ENCODE data around the gene LRRC56. TPM values are rescaled to one million over a fixed set of nuclear protein-coding genes. Genes with fewer than 3 reads are reported as not detected.

LRRC56 gene
- total and polyA plus RNA-seq, 2 of the 13 experiments (the other 11 are each of a cell fraction or from before 2014, with no cell fraction given) = 0.11 to 0.29 TPM

GRCh38 chr11:536841-537621 lies at the start of gene LRRC56 (continued):
- TF ChIP-seq ARNTL (CRISPR knock-in tag; IDR thresholded peaks at IDR 0.05) (peak; percentile 99), REXO4 (CRISPR knock-in tag; IDR thresholded peaks at IDR 0.05; ENCODE audit: borderline replicate concordance) (no peak), RFX1 (IDR thresholded peaks at IDR 0.05) (peak; percentile 98), SALL2 (CRISPR knock-in tag; IDR thresholded peaks at IDR 0.05) (no peak), ZBTB4 (CRISPR knock-in tag; IDR thresholded peaks at IDR 0.05; ENCODE audit: borderline replicate concordance) (0 out of 2 replicates have a peak, but pooled peaks have one; percentile 28), MLX (CRISPR knock-in tag; IDR thresholded peaks at IDR 0.05) (0 out of 2 replicates have a peak, but pooled peaks have one; percentile 46), RFX3 (CRISPR knock-in tag; IDR thresholded peaks at IDR 0.05) (peak; percentile 98), EED (CRISPR knock-in tag; IDR thresholded peaks at IDR 0.05) (no peak), PHF21A (CRISPR knock-in tag; IDR thresholded peaks at IDR 0.05) (0 out of 2 replicates have a peak, but pooled peaks have one; percentile 19), EP300 (IDR thresholded peaks at IDR 0.05; ENCODE audit: low read depth in 2 of 2, low read length in 2 of 2) (no peak), EP300 (CRISPR knock-in tag; IDR thresholded peaks at IDR 0.05; ENCODE audit: borderline replicate concordance) (0 out of 2 replicates have a peak, but pooled peaks have one; percentile 16), SRSF1 (optimal IDR thresholded peaks at IDR 0.05; ENCODE audit: low read depth, low read length) (peak; percentile 42), ZNF773 (CRISPR knock-in tag; IDR thresholded peaks at IDR 0.05; ENCODE audit: borderline replicate concordance) (0 out of 2 replicates have a peak, but pooled peaks have one; percentile 28)
